NCI-H2029 (cell line): ENCODE data around the gene SOST.

Source experiments
- DNase-seq: peaks from one replicate; lab custom pipeline; 2025; lab: John Stamatoyannopoulos, UW

The SOST gene

GRCh38 chr17:43774304-43775250, 16.0 kb upstream of the SOST start:
- no peak for DNase-seq

GRCh38 chr17:43772877-43773648, 14.5 kb upstream of the SOST start:
- no peak for DNase-seq

GRCh38 chr17:43771463-43771862, 12.9 kb upstream of the SOST start:
- no peak for DNase-seq

- DNase-seq, result no peak
Measured at GRCh38 chr17:43770957-43771356, 12.4 kb upstream of the SOST start.

- no peak for DNase-seq
Measured at GRCh38 chr17:43769859-43770258, 11.3 kb upstream of the SOST start.

- no peak for DNase-seq
Measured at GRCh38 chr17:43769426-43769825, 10.8 kb upstream of the SOST start.

- no peak for DNase-seq
Measured at GRCh38 chr17:43768943-43769342, 10.4 kb upstream of the SOST start.

GRCh38 chr17:43768382-43768781, 9.8 kb upstream of the SOST start:
- no peak for DNase-seq

GRCh38 chr17:43767713-43768059, 9.1 kb upstream of the SOST start:
- DNase-seq, result no peak

GRCh38 chr17:43767053-43767712, 8.6 kb upstream of the SOST start:
- no peak for DNase-seq

GRCh38 chr17:43766413-43767052, 7.9 kb upstream of the SOST start:
- no peak for DNase-seq

GRCh38 chr17:43760254-43760852, 1.8 kb upstream of the SOST start:
- peak; percentile 58 for DNase-seq

GRCh38 chr17:43759836-43760235, 1.2 kb upstream of the SOST start:
- no peak for DNase-seq

GRCh38 chr17:43758086-43758485, 505 bp downstream of the SOST start:
- DNase-seq, result no peak

- DNase-seq, result no peak
Measured at GRCh38 chr17:43757171-43757660, 1.4 kb downstream of the SOST start.

GRCh38 chr17:43756201-43756600, 2.4 kb downstream of the SOST start:
- no peak for DNase-seq

- no peak for DNase-seq
Measured at GRCh38 chr17:43755389-43755875, 3.2 kb downstream of the SOST start.

GRCh38 chr17:43754947-43755346, 3.6 kb downstream of the SOST start:
- no peak for DNase-seq

- no peak for DNase-seq
Measured at GRCh38 chr17:43753493-43754129, 5.0 kb downstream of the SOST start.

GRCh38 chr17:43750153-43750552, 8.4 kb downstream of the SOST start:
- no peak for DNase-seq

- no peak for DNase-seq
Measured at GRCh38 chr17:43745541-43745940, 13.1 kb downstream of the SOST start.
